ENCODE results near the gene IL1R2. TPM values are rescaled to one million over a fixed set of nuclear protein-coding genes. Genes with fewer than 3 reads are reported as not detected.

The IL1R2 gene
- total and polyA plus RNA-seq, 9 of the 15 experiments (the other 6 are each of a cell fraction or from before 2014, with no cell fraction given) = 0.13 TPM; not detected in 8

DNA sequence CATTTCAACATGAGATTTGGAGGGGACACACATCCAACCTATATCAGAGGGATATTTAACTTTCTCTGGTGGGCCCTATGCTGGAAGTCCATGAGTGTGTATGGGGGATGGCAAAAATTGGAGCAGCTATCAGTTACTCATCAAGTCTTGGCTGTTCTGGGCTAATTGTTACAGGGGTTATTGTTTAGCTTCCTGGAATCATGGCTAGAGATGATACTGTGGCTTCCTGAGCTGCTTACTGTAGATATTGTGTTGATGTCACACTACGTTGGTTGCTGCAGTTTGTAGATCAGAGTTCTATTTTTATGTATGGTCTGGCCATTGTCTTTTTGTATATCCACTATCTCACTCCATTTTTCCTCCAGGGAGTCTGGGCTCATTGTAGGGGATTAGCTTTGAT lies 20.9 kb upstream of the IL1R2 start:
- intact Hi-C loops (cut with micrococcal nuclease) (no loop called here), in situ Hi-C loops (cut with MboI) (no loop called here)
- H3K36me3 ChIP-seq (ENCODE audit: control insufficient read depth, insufficient read depth, low read length) = no peaks in the 10 kb centered on the region
- no peak overlapping the region for H3K4me3 ChIP-seq
- no peaks in the 10 kb centered on the region for H4K20me1 ChIP-seq (replicated peaks; ENCODE audit: control insufficient read depth, insufficient read depth, low read length)
- H3K9me1 ChIP-seq (ENCODE audit: control insufficient read depth, insufficient read depth, low read length) = no peaks in the 10 kb centered on the region
- no peak for TF ChIP-seq NEUROD1 (IDR thresholded peaks at IDR 0.05; ENCODE audit: borderline replicate concordance, low read depth, low read length, partially characterized antibody)
- no peak for TF ChIP-seq ZNF561 (CRISPR knock-in tag; conservative IDR thresholded peaks at IDR 0.05)
- TF ChIP-seq, protein P1, sequence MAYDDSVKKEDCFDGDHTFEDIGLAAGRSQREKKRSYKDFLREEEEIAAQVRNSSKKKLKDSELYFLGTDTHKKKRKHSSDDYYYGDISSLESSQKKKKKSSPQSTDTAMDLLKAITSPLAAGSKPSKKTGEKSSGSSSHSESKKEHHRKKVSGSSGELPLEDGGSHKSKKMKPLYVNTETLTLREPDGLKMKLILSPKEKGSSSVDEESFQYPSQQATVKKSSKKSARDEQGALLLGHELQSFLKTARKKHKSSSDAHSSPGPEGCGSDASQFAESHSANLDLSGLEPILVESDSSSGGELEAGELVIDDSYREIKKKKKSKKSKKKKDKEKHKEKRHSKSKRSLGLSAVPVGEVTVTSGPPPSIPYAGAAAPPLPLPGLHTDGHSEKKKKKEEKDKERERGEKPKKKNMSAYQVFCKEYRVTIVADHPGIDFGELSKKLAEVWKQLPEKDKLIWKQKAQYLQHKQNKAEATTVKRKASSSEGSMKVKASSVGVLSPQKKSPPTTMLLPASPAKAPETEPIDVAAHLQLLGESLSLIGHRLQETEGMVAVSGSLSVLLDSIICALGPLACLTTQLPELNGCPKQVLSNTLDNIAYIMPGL (CRISPR knock-in tag; IDR thresholded peaks at IDR 0.05) = no peak
- no peak for TF ChIP-seq PTTG1 (tag; IDR thresholded peaks at IDR 0.05; ENCODE audit: low read depth)
- TF ChIP-seq, protein P2, sequence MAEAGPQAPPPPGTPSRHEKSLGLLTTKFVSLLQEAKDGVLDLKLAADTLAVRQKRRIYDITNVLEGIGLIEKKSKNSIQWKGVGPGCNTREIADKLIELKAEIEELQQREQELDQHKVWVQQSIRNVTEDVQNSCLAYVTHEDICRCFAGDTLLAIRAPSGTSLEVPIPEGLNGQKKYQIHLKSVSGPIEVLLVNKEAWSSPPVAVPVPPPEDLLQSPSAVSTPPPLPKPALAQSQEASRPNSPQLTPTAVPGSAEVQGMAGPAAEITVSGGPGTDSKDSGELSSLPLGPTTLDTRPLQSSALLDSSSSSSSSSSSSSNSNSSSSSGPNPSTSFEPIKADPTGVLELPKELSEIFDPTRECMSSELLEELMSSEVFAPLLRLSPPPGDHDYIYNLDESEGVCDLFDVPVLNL (CRISPR knock-in tag; IDR thresholded peaks at IDR 0.05; ENCODE audit: low read depth) = no peak
- TF ChIP-seq, protein P3, sequence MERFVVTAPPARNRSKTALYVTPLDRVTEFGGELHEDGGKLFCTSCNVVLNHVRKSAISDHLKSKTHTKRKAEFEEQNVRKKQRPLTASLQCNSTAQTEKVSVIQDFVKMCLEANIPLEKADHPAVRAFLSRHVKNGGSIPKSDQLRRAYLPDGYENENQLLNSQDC (CRISPR knock-in tag; IDR thresholded peaks at IDR 0.05) = no peak
- DNase-seq (ENCODE audit: extremely low read depth in 1 of 4, low spot score in 3 of 4) (no peak), ATAC-seq (no peak), FAIRE-seq (no peak)
- no peak overlapping the region for H3K4me2 ChIP-seq (ENCODE audit: insufficient read depth, low read length)
- H2AFZ ChIP-seq (ENCODE audit: low read depth, low read length) = no peak overlapping the region
- no peak overlapping the region for H3K9ac ChIP-seq (ENCODE audit: insufficient read depth in 1 of 2, low read depth in 2 of 2, low read length in 2 of 2)
- no peaks in the 10 kb centered on the region for H3K79me2 ChIP-seq (ENCODE audit: control insufficient read depth, insufficient read depth, low read length)
- BruUV-seq (replicated peaks) = no TSS peak
- no peaks in the 10 kb centered on the region for H3K4me1 ChIP-seq (replicated peaks in 1 of 2; ENCODE audit: control insufficient read depth in 2 of 2, insufficient read depth in 2 of 2, low read length in 2 of 2)
- no peak overlapping the region for H3K27ac ChIP-seq (ENCODE audit: extremely low read depth, low read depth, low read length)
- whole genome bisulfite sequencing (ENCODE audit: insufficient coverage, low coverage, missing lambda C conversion rate) = 0% methylated on average over 1 of the region's 1 CpG
- ChIA-PET POLR2A (no interaction called here), CTCF (ENCODE audit: low intra/inter-chr PET ratio) (no interaction called here)
- H3K9me3 ChIP-seq (replicated peaks; ENCODE audit: control insufficient read depth, insufficient read depth, low read depth, low read length) = no peaks in the 10 kb centered on the region
- peaks cover 3 to 22% of the 10 kb centered on the region in 2 experiments; a peak in 2 of 5 replicates for H3K27me3 ChIP-seq (ENCODE audit: control insufficient read depth in 2 of 2, insufficient read depth in 2 of 2, low read length in 2 of 2)

All from K562 (cell line).